NT2/D1 (cell line): Measurements from ENCODE around the gene CEP131.

Experiments
- YY1 ChIP-seq: IDR thresholded peaks from 2 replicates; pipeline ENCODE4 v1.6.1; 2011; ENCODE audit not compliant: insufficient read length, insufficient read depth
- ZNF274 ChIP-seq: IDR thresholded peaks from 2 replicates; pipeline ENCODE4 v1.6.1; 2011; ENCODE audit warnings: mild to moderate bottlenecking, low read depth, low read length

GRCh38 chr17:81169870-81170309, 52.9 kb downstream of the CEP131 start:
- TF ChIP-seq YY1 (no peak), ZNF274 (no peak)
